DMS 273 treated with DMSO at 0.1 percent for 48 hours (cell line): ENCODE measurements around the gene CLIC5.

ENCODE experiments used
- DNase-seq: peaks from one replicate; lab custom pipeline; 2025; lab: John Stamatoyannopoulos, UW

CLIC5 gene

DNA sequence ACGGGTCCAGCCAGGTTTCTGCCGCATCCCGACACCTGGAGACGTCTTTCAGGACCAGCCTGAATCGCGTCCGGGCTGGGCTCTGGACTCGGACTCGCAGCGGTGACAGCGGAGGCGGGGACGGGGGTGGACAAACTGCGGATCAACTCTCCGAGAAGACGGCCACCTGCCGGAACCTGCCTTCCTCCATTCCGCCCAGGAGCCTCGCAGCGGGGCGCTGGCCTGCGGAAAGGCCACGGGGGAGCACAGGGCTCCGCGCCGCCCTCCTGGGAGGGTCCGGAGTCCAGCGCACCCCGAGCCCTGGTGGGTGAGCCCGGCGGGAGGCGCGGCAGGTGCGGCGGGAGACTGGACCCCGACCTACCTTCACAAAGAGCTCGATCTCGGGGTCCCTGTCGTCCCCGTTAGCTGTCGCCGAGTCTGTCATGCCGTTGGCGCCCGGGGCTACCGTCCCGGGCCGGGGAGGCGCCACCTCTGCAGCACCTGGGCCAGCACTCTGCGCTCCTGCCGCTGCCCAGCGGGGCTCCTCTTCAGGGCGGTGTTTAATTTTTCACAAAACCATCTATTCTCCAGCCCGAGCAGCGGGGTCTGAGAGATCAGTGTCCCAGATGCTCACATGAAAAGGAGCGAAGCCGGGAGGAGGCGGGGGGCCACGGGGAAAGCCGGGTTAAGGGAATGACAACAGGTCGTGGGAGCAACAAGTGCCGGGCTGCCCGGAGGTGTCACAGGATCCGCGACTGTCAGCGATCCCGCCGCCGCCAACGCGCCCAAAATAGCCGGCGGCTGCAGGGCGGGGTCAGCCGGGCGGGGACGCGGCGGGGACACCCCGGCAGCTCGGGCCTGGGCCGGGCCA lies at the start of gene CLIC5:
Gene CLIC5, minus strand, starts transcription at position 742 of the 850 bp plus-strand sequence. Its CDS starts 318 bp downstream, at position 424.
- DNase-seq, result no peak

DNA sequence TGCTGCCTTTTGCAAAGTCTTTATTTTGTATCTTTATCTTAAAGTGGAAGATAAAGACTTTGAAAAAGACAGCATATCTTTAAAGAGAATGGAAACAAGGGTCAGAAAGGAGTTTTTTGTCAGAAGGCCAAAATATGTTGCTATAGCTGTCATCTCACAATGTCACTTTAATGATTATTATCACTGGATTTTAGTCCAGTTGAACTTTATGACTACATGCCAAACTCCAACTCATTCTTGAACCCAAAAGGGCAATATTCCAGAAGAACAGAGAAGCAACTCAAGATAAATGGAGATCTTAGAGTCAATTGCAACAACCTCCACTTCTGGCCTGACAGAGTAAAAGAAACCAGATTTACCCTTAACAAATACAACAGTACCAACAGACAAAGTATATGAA lies 47.3 kb upstream of the CLIC5 start:
- no peak for DNase-seq

DNA sequence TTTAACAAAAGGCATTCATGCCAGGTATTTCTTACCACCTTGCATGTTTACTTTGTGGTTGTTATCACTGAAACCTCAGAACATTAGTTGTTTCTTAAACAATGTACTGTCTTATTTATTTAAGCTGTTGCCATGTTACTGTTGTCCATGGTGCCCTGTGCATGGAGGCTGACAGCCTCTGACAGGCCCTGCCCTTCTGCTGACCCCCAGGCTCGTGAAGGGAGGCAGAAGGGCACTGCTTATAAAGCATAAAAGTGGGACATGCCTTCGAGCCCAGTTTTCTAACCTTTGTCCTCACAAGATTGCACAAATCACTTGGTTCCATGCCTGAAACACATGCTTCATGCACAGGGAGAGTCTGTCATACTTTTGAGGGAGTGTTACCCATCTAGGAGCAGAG lies 46.7 kb upstream of the CLIC5 start:
- no peak for DNase-seq

DNA sequence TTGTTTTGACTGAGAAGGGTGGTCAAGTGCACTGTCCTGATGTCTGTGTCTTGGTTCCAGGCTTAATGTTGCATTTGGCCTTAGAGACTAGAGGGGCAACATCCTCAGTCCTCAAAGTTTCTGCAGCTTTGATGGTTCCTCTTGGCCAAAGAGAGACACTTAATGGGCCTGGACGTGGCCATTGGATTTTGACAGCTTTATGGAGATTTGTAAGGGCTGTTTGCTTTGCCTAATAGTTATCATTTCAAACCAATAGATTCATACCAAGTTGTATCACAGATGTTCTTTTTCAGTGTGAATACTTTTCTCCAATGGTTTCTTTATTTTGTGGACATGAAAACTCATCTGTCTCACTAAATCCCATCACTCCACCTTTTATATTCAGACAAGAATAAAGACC lies 45.8 kb upstream of the CLIC5 start:
- DNase-seq, result no peak

DNA sequence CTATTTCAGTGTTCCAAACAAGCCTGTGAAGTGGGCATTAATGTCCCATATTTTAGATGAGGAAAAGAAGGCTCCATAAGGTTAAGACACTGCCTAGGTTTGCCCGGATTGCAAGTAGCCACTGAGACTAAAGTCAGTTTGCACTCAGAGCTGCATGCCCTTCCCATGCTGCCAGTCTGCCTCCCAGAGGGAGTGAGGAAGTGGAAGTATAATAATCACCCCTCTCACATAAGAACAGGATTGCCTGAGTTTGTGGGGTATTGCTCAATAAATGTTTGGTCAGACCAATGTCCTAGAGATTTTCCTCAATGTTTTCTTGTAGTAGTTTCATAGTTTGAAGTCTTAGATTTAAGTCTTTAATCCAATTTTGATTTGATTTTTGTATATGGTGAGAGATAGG lies 43.9 kb upstream of the CLIC5 start:
- no peak for DNase-seq

DNA sequence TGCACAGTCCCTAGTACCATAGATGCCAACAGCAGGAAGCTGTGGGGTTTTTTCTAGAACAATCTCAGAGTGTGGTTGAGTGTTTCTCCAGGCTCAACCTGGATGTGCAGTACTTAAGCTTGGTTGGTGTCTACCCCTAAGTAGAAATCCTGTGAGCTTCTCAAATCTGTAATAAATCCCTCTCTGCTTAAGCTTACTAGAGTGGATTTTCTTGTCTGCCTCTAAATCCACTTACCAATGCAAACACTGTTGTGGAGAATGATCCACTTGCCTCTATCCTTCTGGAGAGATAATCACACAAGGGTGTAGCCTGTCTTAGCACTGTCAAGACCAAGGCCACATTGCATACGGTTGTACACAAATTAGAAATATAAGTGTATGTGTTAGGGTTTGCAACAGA lies 43.3 kb upstream of the CLIC5 start:
- no peak for DNase-seq

DNA sequence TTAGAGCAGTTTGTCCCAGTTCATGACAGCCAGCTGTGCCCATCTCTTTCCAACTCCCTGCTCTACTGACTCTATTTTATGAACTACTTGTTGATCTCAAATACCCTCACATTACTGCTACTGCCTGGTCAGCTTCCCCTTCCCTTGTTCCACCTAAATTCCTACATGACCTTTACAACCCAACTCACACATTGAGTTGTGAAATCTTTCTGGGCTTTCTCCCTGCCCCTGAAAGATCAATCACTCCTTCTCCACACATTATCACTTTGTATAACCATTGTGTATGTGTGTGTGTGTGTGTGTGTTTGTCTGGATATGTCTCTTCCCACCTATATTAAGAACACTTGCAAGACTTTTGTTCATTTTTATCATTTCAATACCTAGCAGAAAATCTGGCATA lies 42.1 kb upstream of the CLIC5 start:
- DNase-seq, result no peak

DNA sequence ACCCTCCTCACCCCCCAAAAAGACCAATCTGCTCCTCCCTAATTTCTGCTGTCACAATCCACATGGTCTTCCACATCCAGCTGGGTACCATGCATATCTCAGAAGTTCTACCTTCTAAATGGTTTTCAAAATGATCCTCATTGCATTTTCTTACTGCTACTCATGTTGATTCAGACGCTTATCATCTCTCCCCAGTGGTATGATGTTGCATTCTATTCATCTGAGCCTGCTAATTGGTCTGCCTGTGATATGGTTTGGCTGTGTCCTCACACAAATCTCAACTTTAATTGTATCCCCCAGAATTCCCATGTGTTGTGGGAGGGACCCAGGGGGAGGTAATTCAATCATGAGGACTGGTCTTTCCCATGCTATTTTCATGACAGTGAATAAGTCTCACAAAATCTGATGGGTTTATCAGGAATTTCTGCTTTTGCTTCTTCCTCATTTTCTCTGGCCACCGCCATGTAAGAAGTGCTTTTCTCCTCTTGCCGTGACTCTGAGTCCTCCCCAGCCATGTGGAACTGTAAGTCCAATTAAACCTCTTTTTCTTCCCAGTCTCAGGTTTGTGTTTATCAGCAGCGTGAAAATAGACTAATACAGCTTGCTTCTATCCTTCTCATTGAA lies 41.4 kb upstream of the CLIC5 start:
- no peak for DNase-seq

DNA sequence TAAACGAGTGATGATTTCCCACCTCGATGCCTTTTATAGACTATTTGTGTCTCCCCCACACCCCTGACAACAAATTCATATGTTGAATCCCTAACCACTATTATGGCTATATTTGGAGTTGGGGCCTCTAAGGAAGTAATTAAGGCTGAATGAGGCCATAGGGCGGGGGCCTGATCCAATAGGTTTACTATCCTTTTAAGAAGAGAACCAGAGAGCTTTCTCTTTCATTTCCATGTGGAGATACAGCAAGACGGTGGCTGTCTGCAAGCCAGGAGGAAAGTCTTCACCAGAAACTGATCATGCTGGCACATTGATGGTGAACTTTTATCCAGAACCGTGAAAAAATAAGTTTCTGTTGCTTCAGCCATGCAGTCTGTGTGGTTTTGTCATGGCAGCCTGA lies 38.9 kb upstream of the CLIC5 start:
- DNase-seq, result no peak

DNA sequence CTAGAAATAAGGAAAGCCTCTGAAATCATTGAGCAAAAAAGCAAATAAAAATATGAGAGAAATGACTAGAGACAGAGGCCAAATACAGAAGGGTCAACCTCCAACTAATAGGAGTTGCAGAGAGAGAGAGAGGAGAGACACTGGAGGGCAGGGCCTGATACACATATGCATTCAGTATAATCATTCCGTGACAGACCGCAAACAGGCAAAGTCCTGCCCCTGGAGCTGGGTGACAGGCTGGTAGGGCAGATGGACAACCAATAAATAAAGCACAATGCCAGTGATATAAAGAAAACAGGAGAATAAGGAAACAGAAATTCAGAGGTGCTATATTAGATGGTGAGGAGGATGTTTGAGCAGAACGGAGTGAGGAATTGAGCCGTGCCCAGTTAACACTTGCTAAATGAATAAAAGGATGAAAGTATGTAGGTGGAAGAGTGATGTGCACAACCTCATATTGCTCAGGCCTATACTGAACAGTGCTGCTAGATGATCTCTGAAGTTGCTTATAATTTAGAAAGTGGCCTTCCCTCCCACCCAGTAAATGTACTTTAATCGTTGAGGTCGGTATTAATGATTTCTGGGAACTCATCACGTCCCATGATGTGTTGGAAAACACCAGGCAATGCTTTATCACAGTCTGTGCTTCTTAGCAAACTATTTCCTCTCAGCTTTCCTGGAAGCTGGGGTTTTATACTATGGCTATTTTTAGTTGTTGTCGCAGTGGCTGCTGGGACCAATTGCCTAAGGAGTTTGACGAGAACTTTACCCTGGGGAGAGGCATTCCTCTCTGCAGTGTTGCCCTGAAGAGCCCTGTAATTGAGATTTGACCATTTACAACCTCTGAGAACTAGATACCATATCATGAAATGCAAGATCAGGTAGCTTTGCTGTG lies 37.6 kb upstream of the CLIC5 start:
- no peak for DNase-seq

DNA sequence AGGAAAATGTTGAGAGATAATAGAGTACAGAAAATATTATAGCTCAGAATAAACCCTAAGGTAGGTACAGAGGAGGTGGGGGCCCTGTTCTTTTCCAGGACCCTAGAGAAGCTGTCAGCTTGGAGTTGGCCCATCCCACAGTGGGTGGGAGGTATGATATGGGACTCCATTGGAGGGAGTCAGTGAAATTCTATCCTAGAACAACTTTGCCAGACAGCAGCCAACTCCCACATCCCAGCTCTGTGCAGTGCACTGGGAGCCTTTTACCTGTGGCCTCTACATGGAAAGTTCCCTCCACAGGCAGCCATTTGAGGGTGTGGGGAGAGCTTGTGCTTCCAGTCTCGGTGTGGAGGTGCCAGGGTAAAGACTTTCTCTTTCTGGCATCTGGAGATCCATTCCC lies 36.8 kb upstream of the CLIC5 start:
- no peak for DNase-seq

DNA sequence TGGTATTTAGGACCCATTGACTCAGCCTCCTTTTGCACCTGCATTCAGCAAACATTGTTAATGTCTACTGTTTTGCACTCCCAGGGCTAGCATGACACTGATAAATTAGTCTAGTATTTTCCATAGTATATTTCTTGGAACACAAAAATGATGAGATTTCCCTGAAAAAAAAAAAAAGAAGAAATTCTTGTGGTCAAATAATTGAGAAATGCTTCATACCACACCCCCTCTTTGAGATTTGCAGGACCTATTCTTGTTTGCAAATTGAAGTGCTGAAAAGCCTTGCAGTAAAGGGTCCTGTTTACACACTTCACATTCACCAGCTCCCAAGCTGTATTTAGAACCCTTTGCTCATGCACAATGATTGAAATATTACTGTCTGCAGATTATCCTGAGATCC lies 36.3 kb upstream of the CLIC5 start:
- no peak for DNase-seq

DNA sequence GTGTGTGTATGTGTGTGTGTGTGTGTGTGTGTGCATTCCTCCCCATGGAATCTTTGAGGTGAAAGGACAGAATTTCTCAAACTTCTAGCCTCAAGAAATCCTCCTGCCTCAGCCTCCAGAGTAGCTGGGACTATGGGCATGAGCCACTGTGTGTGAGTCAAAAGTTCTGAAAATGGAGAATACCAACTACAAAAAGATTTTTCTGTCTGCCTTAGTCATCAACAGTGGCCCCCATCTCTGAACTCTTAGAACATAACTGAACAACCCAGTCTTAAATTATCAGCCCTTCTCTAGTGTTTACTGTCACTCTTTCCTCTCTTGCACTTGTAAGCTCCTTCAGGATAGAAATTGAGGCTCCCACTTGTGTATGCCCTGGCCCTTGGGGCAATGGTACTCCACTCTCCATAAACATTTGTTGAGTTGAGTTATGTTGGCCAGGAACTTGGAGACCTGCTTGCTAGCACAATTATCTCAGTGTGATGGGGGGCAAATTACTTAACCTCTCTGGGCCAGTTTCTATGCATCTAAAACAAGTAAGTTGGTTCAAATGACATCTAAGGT lies 35.3 kb upstream of the CLIC5 start:
- DNase-seq, result no peak

DNA sequence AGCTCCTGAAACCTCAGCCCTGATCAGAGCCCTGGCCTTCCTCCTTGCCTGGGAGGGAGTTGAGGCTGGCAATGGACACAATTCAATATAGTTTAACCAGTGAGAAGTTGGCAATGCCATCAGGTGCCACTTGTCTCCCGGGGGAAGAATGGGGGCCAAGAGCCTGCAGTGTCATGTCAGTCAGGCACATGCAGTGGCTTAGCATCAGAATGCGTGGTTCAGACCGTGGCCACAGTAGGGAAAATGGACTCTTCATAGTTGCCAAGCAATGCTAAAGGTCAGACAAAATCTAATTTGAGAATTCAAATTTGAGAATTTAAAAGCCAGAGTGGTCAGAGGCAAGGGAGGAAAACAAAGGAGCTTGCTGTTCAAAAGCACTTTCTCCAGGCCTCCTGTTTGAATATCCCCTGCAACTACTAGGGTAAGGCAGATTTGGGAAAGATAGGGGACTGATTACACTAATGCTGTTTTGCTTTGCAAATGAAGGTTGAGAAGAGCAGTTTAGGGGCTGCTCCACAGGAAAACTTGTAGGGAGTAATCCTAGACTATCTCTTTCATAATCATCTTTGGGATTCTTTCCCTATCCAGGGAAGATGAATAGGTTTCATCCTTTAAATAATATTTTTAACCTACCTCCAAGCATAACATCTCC lies 33.1 kb upstream of the CLIC5 start:
- DNase-seq, result no peak

DNA sequence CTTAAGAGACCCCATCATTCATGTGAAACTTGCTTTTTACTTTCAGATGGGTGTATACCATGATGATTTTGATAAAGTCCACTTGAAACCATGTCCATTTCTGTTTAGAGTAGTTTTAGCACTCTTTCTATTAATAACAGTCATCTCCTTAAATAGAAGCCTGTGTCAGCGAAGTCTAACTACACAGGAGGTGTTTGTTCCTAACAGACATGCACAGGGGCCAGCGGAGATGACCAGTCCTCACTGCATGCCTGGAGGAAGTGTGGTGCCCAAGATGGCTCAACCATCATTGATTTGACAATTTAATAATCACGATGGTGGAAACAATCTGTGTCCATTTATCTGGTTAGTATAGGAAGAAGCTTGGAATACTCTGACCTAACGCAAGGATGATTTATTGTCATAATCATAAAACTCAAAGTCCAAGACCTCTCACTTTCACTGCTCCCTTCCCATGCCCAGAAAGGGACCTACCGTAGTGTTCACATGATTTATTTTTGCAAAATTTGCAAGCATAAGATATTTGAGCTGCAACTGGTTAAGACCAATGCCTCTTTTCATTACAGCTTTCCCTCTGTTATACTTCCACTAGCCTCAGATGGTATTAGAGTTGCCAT lies 31.0 kb upstream of the CLIC5 start:
- DNase-seq, result no peak

DNA sequence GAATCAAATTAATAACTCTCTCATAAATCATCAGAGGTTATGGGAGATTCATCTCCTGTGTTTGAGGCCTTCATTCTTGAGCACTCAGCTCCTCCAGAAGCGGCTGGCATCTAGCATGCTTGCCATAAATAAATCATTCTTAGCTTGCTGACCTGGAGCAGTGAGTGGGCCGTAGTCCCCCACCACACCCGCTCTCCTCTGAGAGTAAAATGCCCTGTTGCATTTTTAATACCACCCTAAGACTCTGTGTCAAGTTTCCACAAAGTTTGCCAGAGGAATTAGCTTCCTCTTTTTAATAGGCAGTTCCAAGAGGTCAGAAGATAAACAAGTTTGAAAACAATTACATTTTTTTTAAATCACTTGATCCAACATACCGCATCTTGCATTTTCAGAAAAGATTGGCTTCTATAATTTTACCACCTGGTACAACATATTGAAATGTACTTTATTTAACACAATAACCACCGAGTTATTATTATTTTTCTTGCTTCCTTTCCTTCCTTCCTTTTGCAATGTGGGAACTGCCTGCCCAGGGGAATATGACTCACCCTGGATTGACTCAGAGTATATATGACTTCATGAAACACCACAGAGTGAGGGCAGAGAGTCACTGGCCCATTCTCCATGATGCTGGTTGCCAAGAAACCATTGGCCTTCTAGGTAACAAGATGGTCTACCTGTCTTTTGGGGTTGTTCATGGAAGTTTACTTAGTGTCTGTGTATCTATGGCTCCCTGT lies 29.4 kb upstream of the CLIC5 start:
- DNase-seq, result no peak

DNA sequence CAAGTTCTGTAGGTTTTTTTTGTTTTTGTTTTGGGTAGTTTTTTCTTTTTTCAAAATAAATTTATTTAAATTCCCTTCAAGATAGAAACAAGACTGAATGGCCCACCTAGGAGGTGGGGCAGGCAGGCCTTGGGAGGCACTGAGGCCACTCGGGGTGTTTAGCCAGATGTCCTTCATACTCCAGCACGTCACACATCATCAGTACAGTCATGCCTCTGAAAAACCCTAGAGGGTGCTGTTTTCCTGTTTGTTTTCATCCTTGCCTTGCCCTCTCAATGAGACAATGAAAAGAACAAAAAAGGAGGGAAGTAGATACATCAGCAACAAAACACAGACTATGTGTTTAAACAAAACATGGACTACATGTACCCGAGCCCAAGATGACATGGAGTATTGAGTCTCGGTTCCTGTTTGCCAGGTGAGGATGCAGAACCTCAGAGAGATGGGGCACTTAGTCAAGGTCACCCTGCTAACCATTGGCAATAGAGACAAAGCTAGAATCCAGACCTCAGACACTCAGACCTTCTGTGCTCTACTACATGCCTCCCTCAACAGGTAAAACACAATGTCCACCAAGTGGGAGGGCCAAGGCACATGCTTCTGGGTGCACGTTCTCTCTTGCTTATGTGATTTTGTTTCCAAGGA lies 26.8 kb upstream of the CLIC5 start:
- no peak for DNase-seq

DNA sequence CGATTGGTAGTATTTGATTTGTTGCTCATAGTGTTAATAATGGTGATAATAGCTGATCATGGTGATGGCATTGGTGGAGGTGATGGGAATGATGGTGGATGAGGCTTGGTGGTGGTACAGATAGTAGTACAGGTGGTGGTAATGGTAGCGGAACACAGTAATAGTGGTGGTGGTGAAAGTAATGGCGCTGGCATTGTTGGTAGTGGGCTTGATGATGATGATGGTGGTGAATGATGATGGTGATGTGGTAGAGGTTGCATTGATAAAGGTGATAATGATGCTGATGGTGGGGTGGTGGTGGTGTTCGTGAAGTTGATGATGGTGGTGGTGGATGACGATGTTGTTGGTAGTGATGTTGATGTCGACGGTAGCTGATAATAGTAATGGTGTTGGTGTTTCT lies 24.6 kb upstream of the CLIC5 start:
- DNase-seq, result no peak

DNA sequence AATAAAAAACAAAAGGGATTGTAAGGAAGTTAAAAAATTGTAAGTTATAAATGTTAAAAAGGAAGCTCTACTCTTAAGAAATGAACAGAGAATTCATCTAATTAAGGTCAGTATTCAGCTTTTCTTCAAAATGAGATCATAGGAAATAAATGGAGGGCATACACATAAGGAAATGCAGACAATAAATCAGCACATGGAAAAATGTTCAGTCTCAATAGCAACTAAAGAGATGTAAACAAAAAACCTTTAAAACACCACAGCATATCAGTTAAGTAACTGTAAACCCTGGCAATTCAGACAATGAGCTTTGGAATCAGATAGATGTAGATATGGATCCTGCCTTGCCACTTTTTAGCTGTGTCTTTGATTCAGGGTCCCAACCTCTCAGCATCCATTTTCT lies 24.0 kb upstream of the CLIC5 start:
- DNase-seq, result no peak

DNA sequence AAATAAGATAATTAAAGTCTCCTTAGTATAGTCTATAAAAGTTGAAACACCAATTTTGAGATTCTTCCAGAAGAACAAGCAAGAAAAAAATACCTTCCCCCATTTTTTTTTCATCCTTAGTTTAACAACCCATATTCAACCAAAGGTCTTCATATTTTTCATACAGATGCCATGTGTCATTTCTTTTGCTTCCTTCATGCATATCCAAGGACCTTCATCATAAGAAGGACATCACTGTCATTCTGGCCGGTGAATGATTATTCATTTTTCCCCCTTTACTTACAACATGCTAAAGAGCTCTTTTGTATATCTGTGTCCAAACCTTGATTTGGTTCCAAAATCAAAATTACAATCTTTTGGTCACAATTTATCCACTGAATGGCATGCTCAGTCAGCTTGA lies 21.3 kb upstream of the CLIC5 start:
- no peak for DNase-seq
